A549 (cell line): Measurements from ENCODE around the gene PPOX. TPM values are rescaled to one million over a fixed set of nuclear protein-coding genes. Genes with fewer than 3 reads are reported as not detected.

Source experiments
- ATAC-seq, 2 experiments: fragments of 200-7000 bp in 1 of 2; fragments of >200 bp in 1 of 2; cut with Nextera tagmentation in 1 of 2; cut with Tn5 transposase in 1 of 2; 3 replicates each; pipeline versions ENCODE4 v1.8.0 to v1.9.1; 2018 to 2020; ENCODE audit warnings: mild to moderate bottlenecking in 1 of 2, moderate library complexity in 1 of 2
- CTCF ChIA-PET: fragments of 300-600 bp; sonication (Branson Sonifier 250); formaldehyde crosslinking; extraction: SDS; loops from one replicate; lab custom pipeline; 2021; ENCODE audit warnings: antibody characterized with exemption, inconsistent platforms; lab: Yijun Ruan, JAX
- POLR2A ChIA-PET: fragments of 350-600 bp; formaldehyde crosslinking; extraction: SDS; loops from one replicate; lab custom pipeline; 2021; ENCODE audit warnings: antibody characterized with exemption, inconsistent platforms; lab: Yijun Ruan, JAX
- DNase-seq, 2 experiments: peaks; one replicate each; pipeline versions ENCODE4 v3.0.0 to v3.0.0-alpha.2; 2011 to 2016; ENCODE audit warnings: low read depth in 1 of 2, low spot score in 1 of 2
- FAIRE-seq: peaks from 2 replicates; lab custom pipeline; 2011; peaks lifted over from hg19 to GRCh38; lab: Jason Lieb, UNC
- H3K27ac ChIP-seq, 2 experiments: fragments of >200 bp; sonication (Bioruptor Twin); formaldehyde crosslinking; 3 replicates each; pipeline ENCODE4 v1.5.1; 2016 to 2017
- H3K4me1 ChIP-seq: fragments of >200 bp; sonication (Bioruptor Twin); formaldehyde crosslinking; 3 replicates; pipeline ENCODE4 v1.6.1; 2016
- H3K4me2 ChIP-seq: fragments of >200 bp; sonication (Bioruptor Twin); formaldehyde crosslinking; 3 replicates; pipeline ENCODE4 v1.6.1; 2016
- H3K4me3 ChIP-seq: fragments of >200 bp; sonication (Bioruptor Twin); formaldehyde crosslinking; 3 replicates; pipeline ENCODE4 v1.5.1; 2016
- H3K9me3 ChIP-seq: fragments of >200 bp; sonication (Bioruptor Twin); formaldehyde crosslinking; 3 replicates; pipeline ENCODE4 v1.6.1; 2016
- CBX2 ChIP-seq: fragments of 200-600 bp; sonication (generic); IDR thresholded peaks from 2 replicates; pipeline ENCODE4 v1.6.1; 2016; ENCODE audit warnings: low read depth, mild to moderate bottlenecking, borderline replicate concordance
- CHD4 ChIP-seq: fragments of 200-600 bp; sonication (generic); IDR thresholded peaks from 2 replicates; pipeline ENCODE4 v1.6.1; 2016; ENCODE audit warnings: antibody characterized with exemption, mild to moderate bottlenecking, borderline replicate concordance
- E2F6 ChIP-seq: IDR thresholded peaks from 2 replicates; pipeline ENCODE4 v1.6.1; 2012; ENCODE audit warnings: low read depth, borderline replicate concordance
- EHF ChIP-seq: fragments of 250-450 bp; sonication (Bioruptor Pico); IDR thresholded peaks from 2 replicates; pipeline ENCODE4 v1.5.0; 2020; ENCODE audit warnings: mild to moderate bottlenecking
- EP300 ChIP-seq, 2 experiments: fragments of >200 bp; sonication (Bioruptor Twin); formaldehyde crosslinking; IDR thresholded peaks; 2 replicates in 1 of 2; 3 replicates in 1 of 2; pipeline ENCODE4 v1.6.1; 2016 to 2017
- ESRRA ChIP-seq: fragments of 150-350 bp; IDR thresholded peaks from 2 replicates; pipeline ENCODE4 v1.6.1; 2014; ENCODE audit warnings: mild to moderate bottlenecking, low read length, borderline replicate concordance
- FOSL2 ChIP-seq, 2 experiments: fragments of 450-650 bp in 1 of 2; fragments of >200 bp in 1 of 2; sonication (Bioruptor Twin) in 1 of 2; formaldehyde crosslinking; IDR thresholded peaks; 2 replicates each; pipeline versions ENCODE4 v1.5.0 to v1.6.1; 2016 to 2020; ENCODE audit warnings: mild to moderate bottlenecking in 1 of 2, moderate library complexity in 1 of 2
- HDAC2 ChIP-seq: fragments of 200-600 bp; sonication (generic); IDR thresholded peaks from 2 replicates; pipeline ENCODE4 v1.6.1; 2016
- HOXB5 ChIP-seq: fragments of 250-450 bp; sonication (Bioruptor Pico); IDR thresholded peaks from 2 replicates; pipeline ENCODE4 v1.5.0; 2020; ENCODE audit warnings: mild to moderate bottlenecking, moderate library complexity
- JUN ChIP-seq, 2 experiments: fragments of >200 bp; sonication (Bioruptor Twin); formaldehyde crosslinking; IDR thresholded peaks; 2 replicates in 1 of 2; 3 replicates in 1 of 2; pipeline ENCODE4 v1.6.1; 2016 to 2017
- KDM1A ChIP-seq: fragments of 200-600 bp; sonication (generic); IDR thresholded peaks from 2 replicates; pipeline ENCODE4 v1.6.1; 2016; ENCODE audit warnings: low read depth, mild to moderate bottlenecking
- NPAS2 ChIP-seq: fragments of 250-450 bp; sonication (Bioruptor Pico); IDR thresholded peaks from 2 replicates; pipeline ENCODE4 v1.8.0; 2022; ENCODE audit warnings: mild to moderate bottlenecking, moderate library complexity, borderline replicate concordance
- POLR2AphosphoS2 ChIP-seq: conservative IDR thresholded peaks from 2 replicates; pipeline ENCODE4 v1.6.1; 2012; ENCODE audit warnings: low read length, improper control_type of control experiment, inconsistent platforms
- RAD21 ChIP-seq, 2 experiments: fragments of >200 bp in 1 of 2; sonication (Bioruptor Twin) in 1 of 2; formaldehyde crosslinking in 1 of 2; IDR thresholded peaks in 1 of 2; conservative IDR thresholded peaks in 1 of 2; 2 replicates in 1 of 2; 3 replicates in 1 of 2; pipeline ENCODE4 v1.6.1; 2012 to 2018; ENCODE audit warnings: inconsistent platforms in 1 of 2
- RARB ChIP-seq: fragments of 250-450 bp; sonication (Bioruptor Pico); IDR thresholded peaks from 2 replicates; pipeline ENCODE4 v1.8.0; 2021; ENCODE audit warnings: mild to moderate bottlenecking, moderate library complexity
- RCOR1 ChIP-seq: fragments of 150-350 bp; IDR thresholded peaks from 2 replicates; pipeline ENCODE4 v1.6.1; 2014; ENCODE audit warnings: antibody characterized with exemption, low read length, low read depth
- SMC3 ChIP-seq: fragments of >200 bp; sonication (Bioruptor Twin); formaldehyde crosslinking; IDR thresholded peaks from 3 replicates; pipeline ENCODE4 v1.6.1; 2018; ENCODE audit warnings: inconsistent platforms
- ZC3H11A ChIP-seq: fragments of 450-650 bp; IDR thresholded peaks from 2 replicates; pipeline ENCODE4 v1.6.1; 2014; ENCODE audit warnings: antibody characterized with exemption, mild to moderate bottlenecking
- ZFP36 ChIP-seq: fragments of 450-650 bp; IDR thresholded peaks from 2 replicates; pipeline ENCODE4 v1.6.1; 2014; ENCODE audit warnings: borderline replicate concordance; ENCODE audit not compliant: partially characterized antibody
- ZNF302 ChIP-seq: fragments of 250-450 bp; sonication (Bioruptor Pico); IDR thresholded peaks from 2 replicates; pipeline ENCODE4 v1.9.0; 2021; ENCODE audit warnings: inconsistent platforms, mild to moderate bottlenecking, moderate library complexity
- WGBS: methylation state at CpG from one replicate; pipeline ENCODE4 v1.1.6; 2017; ENCODE audit errors: missing lambda C conversion rate; 5-methylcytosine and 5-hydroxymethylcytosine counted together
- polyA plus RNA-seq, 4 experiments: library from polyadenylated mRNA; depleted of rRNA in 3 of 4; stranded (reverse); fragments of >200 nt; fragmentation: RNase III in 1 of 4; extraction: RNeasy Plus Mini Kit Qiagen cat#74134 plus additional on column Dnase treatment in 1 of 4; gene quantifications; 2 replicates in 3 of 4; 3 replicates in 1 of 4; pipeline ENCODE4 v1.2.3, GENCODE V29; 2011 to 2017
- TF ChIP-seq, protein P1 (sequence below): IDR thresholded peaks from 2 replicates; pipeline ENCODE4 v1.6.1; 2012
- TF ChIP-seq, protein P2 (sequence below): IDR thresholded peaks from 2 replicates; pipeline ENCODE4 v1.6.1; 2012
- TF ChIP-seq, protein P3 (sequence below): fragments of >200 bp; sonication (Bioruptor Twin); formaldehyde crosslinking; IDR thresholded peaks from 2 replicates; pipeline ENCODE4 v1.6.1; 2016
- TF ChIP-seq, protein P4 (sequence below): fragments of 250-450 bp; sonication (Bioruptor Pico); IDR thresholded peaks from 2 replicates; pipeline ENCODE4 v1.5.0; 2020; ENCODE audit warnings: low read depth, mild to moderate bottlenecking, moderate library complexity

The PPOX gene
- polyA plus RNA-seq, 2 of the 4 experiments (the other 2 are of a cell fraction): 13.8 to 14.1 TPM

- WGBS: 82% methylated on average over 15 of the region's 21 CpGs
- POLR2A ChIA-PET: interaction anchor here (0.8 kb wide), 1 partner anchor 8 kb away, joined by 3 read pairs; the partner anchor contains the start of gene NDUFS2
- CTCF ChIA-PET: interaction anchor here (0.8 to 7.8 kb wide), 16 partner anchors 10 to 195 kb away, joined by 3 to 93 read pairs (median 9); partner anchors contain the start of genes APOA2, NDUFS2, PPOX and TOMM40L
- no peak overlapping the region for H3K4me3 ChIP-seq
- H3K27ac ChIP-seq: no peak overlapping the region
- H3K9me3 ChIP-seq: no peaks in the 10 kb centered on the region
- peaks cover 4% of the 10 kb centered on the region; the same call in 2 of the 3 replicates for H3K4me1 ChIP-seq
- DNase-seq: no peak
- ATAC-seq: peak in 1 of 2 experiments; percentile 45; a peak in 2 of 6 replicates
- FAIRE-seq: no peak
- TF ChIP-seq HOXB5 (CRISPR knock-in tag) (no peak), NPAS2 (CRISPR knock-in tag) (no peak), ZNF302 (CRISPR knock-in tag) (no peak), SMC3 (no peak), CHD4 (no peak), RARB (CRISPR knock-in tag) (no peak), CBX2 (no peak), KDM1A (no peak), ESRRA (no peak), RAD21 (conservative IDR thresholded peaks at IDR 0.05 in 1 of 2, IDR thresholded peaks at IDR 0.05 in 1 of 2) (no peak), RCOR1 (no peak), EHF (CRISPR knock-in tag) (no peak), JUN (IDR thresholded peaks at IDR 0.05) (no peak)
- TF ChIP-seq, protein P1, sequence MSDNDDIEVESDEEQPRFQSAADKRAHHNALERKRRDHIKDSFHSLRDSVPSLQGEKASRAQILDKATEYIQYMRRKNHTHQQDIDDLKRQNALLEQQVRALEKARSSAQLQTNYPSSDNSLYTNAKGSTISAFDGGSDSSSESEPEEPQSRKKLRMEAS: no peak
- TF ChIP-seq, all 56 proteins: peak for 0
- no peak overlapping the region for H3K4me2 ChIP-seq
Observed at GRCh38 chr1:161193561-161194235, 27.5 kb downstream of the PPOX start.

- Histone ChIP-seq H3K27ac (no peak overlapping the region), H3K4me2 (no peak overlapping the region), H3K4me1 (peaks cover 11% of the 10 kb centered on the region; the same call in 2 of the 3 replicates), H3K4me3 (no peak overlapping the region), H3K9me3 (no peaks in the 10 kb centered on the region)
- no peak for FAIRE-seq
- 62% methylated on average over 4 of the region's 4 CpGs for WGBS
- no peak for ATAC-seq
- DNase-seq: no peak
- TF ChIP-seq HDAC2: no peak
- TF ChIP-seq ZFP36: no peak
- TF ChIP-seq POLR2AphosphoS2: no peak
- TF ChIP-seq, protein P2, sequence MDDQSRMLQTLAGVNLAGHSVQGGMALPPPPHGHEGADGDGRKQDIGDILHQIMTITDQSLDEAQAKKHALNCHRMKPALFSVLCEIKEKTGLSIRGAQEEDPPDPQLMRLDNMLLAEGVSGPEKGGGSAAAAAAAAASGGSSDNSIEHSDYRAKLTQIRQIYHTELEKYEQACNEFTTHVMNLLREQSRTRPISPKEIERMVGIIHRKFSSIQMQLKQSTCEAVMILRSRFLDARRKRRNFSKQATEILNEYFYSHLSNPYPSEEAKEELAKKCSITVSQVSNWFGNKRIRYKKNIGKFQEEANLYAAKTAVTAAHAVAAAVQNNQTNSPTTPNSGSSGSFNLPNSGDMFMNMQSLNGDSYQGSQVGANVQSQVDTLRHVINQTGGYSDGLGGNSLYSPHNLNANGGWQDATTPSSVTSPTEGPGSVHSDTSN: no peak
- TF ChIP-seq, protein P3, sequence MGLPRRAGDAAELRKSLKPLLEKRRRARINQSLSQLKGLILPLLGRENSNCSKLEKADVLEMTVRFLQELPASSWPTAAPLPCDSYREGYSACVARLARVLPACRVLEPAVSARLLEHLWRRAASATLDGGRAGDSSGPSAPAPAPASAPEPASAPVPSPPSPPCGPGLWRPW: no peak
- no peak for TF ChIP-seq EP300 (IDR thresholded peaks at IDR 0.05)
- TF ChIP-seq FOSL2 (IDR thresholded peaks at IDR 0.05): no peak
- no peak for TF ChIP-seq FOSL2 (CRISPR knock-in tag; IDR thresholded peaks at IDR 0.05)
- no peak for TF ChIP-seq E2F6
- TF ChIP-seq ZC3H11A: no peak
- no peak for TF ChIP-seq KDM1A
- TF ChIP-seq CHD4: no peak
- TF ChIP-seq, protein P4, sequence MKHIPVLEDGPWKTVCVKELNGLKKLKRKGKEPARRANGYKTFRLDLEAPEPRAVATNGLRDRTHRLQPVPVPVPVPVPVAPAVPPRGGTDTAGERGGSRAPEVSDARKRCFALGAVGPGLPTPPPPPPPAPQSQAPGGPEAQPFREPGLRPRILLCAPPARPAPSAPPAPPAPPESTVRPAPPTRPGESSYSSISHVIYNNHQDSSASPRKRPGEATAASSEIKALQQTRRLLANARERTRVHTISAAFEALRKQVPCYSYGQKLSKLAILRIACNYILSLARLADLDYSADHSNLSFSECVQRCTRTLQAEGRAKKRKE (CRISPR knock-in tag): no peak
- no peak for TF ChIP-seq SMC3
- POLR2A ChIA-PET: no interaction called here
- CTCF ChIA-PET: interaction anchor here (1.1 to 18.8 kb wide), 5 partner anchors 9 to 188 kb away, joined by 3 to 200 read pairs (median 60); partner anchors contain the start of genes NDUFS2 and TOMM40L
Observed at GRCh38 chr1:161195171-161195570, 28.9 kb downstream of the PPOX start.
